OCI-LY1 (cell line): ENCODE data around the gene SLC46A1.

Source experiments
- EZH2 ChIP-seq: fragments of 200-600 bp; sonication (generic), shearing (Covaris generic); IDR thresholded peaks from 2 replicates; pipeline ENCODE4 v1.8.0; 2017; ENCODE audit warnings: borderline replicate concordance, mixed run types, mild to moderate bottlenecking, antibody characterized with exemption, low read length, moderate library complexity, mixed read lengths
- TF ChIP-seq, protein P1 (sequence below): fragments of 200-600 bp; sonication (generic), shearing (Covaris generic); IDR thresholded peaks from 2 replicates; pipeline ENCODE4 v1.5.1; 2017; ENCODE audit warnings: mild to moderate bottlenecking, antibody characterized with exemption, low read length, moderate library complexity, mixed read lengths

DNA sequence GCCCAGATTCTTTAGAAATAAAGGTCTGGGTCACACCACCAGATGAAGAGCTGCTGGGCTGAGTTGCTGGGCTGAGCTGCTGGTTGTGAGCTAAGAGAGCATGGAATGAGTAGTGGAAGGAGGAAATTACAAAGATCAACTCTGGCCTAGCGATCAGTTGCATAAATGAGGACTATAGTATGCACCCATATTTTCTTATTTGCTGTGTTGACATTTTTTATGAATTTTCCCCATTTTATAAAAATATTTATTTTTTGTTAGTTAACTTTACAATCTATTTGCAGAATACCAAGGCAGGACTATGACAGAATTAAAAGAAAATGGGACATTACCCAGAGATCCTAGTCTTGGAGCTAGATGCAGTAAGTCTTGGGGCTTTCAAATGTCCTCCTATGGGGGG lies 43.8 kb upstream of the SLC46A1 start:
- TF ChIP-seq, protein P1, sequence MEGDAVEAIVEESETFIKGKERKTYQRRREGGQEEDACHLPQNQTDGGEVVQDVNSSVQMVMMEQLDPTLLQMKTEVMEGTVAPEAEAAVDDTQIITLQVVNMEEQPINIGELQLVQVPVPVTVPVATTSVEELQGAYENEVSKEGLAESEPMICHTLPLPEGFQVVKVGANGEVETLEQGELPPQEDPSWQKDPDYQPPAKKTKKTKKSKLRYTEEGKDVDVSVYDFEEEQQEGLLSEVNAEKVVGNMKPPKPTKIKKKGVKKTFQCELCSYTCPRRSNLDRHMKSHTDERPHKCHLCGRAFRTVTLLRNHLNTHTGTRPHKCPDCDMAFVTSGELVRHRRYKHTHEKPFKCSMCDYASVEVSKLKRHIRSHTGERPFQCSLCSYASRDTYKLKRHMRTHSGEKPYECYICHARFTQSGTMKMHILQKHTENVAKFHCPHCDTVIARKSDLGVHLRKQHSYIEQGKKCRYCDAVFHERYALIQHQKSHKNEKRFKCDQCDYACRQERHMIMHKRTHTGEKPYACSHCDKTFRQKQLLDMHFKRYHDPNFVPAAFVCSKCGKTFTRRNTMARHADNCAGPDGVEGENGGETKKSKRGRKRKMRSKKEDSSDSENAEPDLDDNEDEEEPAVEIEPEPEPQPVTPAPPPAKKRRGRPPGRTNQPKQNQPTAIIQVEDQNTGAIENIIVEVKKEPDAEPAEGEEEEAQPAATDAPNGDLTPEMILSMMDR, result no peak
- TF ChIP-seq EZH2, result no peak
